ENCODE measurements around the gene FIBP. TPM values are rescaled to one million over a fixed set of nuclear protein-coding genes. Genes with fewer than 3 reads are reported as not detected.

FIBP gene
- total RNA-seq, 1 donor from 2014 or later = 103 TPM

GRCh38 chr11:65880844-65881421, 7.3 kb downstream of the FIBP start:
- H3K36me3 ChIP-seq (ENCODE audit: control insufficient read depth, insufficient read depth, low read length) = peaks cover 21% of the 10 kb centered on the region
- TF ChIP-seq CTCF (IDR thresholded peaks at IDR 0.05; ENCODE audit: insufficient read depth, low read length, severe bottlenecking) = no peak
- H3K27me3 ChIP-seq (ENCODE audit: control insufficient read depth, insufficient read depth, low read length) = no peaks in the 10 kb centered on the region
- no peak for DNase-seq (ENCODE audit: low read depth)
- FAIRE-seq = no peak
- no peak overlapping the region for H3K4me3 ChIP-seq (ENCODE audit: low read depth, low read length)

- FAIRE-seq = no peak
- no peak for TF ChIP-seq CTCF (IDR thresholded peaks at IDR 0.05; ENCODE audit: insufficient read depth, low read length, severe bottlenecking)
Measured at GRCh38 chr11:65880027-65880426, 8.2 kb downstream of the FIBP start.

GRCh38 chr11:65879617-65880016, 8.7 kb downstream of the FIBP start, which contains the start of gene CTSW:
Gene CTSW (plus strand): TSS chr11:65879837. CDS start chr11:65879855, 18 bp downstream.
- peaks cover 16% of the 10 kb centered on the region for H3K36me3 ChIP-seq (ENCODE audit: control insufficient read depth, insufficient read depth, low read length)
- FAIRE-seq (no peak), DNase-seq (ENCODE audit: low read depth) (no peak)
- H3K27me3 ChIP-seq (ENCODE audit: control insufficient read depth, insufficient read depth, low read length) = no peaks in the 10 kb centered on the region
- TF ChIP-seq CTCF (IDR thresholded peaks at IDR 0.05; ENCODE audit: insufficient read depth, low read length, severe bottlenecking) = no peak
- no peak within 1 kb of the TSS for H3K4me3 ChIP-seq (ENCODE audit: low read depth, low read length)

More at GRCh38 chr11:65880027-65880426, 8.2 kb downstream of the FIBP start:
- Histone ChIP-seq H3K36me3 (ENCODE audit: control insufficient read depth, insufficient read depth, low read length) (peaks cover 19% of the 10 kb centered on the region), H3K27me3 (ENCODE audit: control insufficient read depth, insufficient read depth, low read length) (no peaks in the 10 kb centered on the region), H3K4me3 (ENCODE audit: low read depth, low read length) (no peak overlapping the region)
- DNase-seq (ENCODE audit: low read depth) = no peak

- TF ChIP-seq CTCF (IDR thresholded peaks at IDR 0.05; ENCODE audit: insufficient read depth, low read length, severe bottlenecking) = no peak
- Histone ChIP-seq H3K4me3 (ENCODE audit: low read depth, low read length) (peak overlapping the region; percentile 65), H3K36me3 (ENCODE audit: control insufficient read depth, insufficient read depth, low read length) (no peaks in the 10 kb centered on the region), H3K27me3 (ENCODE audit: control insufficient read depth, insufficient read depth, low read length) (no peaks in the 10 kb centered on the region)
- DNase-seq (ENCODE audit: low read depth) (peak; percentile 78), FAIRE-seq (no peak)
Measured at GRCh38 chr11:65873318-65874156, 14.7 kb downstream of the FIBP start.

- H3K27me3 ChIP-seq (ENCODE audit: control insufficient read depth, insufficient read depth, low read length) = no peaks in the 10 kb centered on the region
- FAIRE-seq (no peak), DNase-seq (ENCODE audit: low read depth) (no peak)
- no peak for TF ChIP-seq CTCF (IDR thresholded peaks at IDR 0.05; ENCODE audit: insufficient read depth, low read length, severe bottlenecking)
- peak within 1 kb of the TSS; percentile 65 for H3K4me3 ChIP-seq (ENCODE audit: low read depth, low read length)
- H3K36me3 ChIP-seq (ENCODE audit: control insufficient read depth, insufficient read depth, low read length) = no peaks in the 10 kb centered on the region
Measured at GRCh38 chr11:65872586-65873317, 15.5 kb downstream of the FIBP start, which contains the start of gene EFEMP2. Gene EFEMP2 (minus strand): TSS chr11:65872800. CDS start chr11:65872354, 446 bp downstream.

Measured in bronchial epithelial cell (primary cell).